MCF 10A (cell line): ENCODE data around the gene NGFR. TPM values are rescaled to one million over a fixed set of nuclear protein-coding genes. Genes with fewer than 3 reads are reported as not detected.

ENCODE experiments used
- BruUV-seq: library from RNA; stranded (reverse); fragments of 400-500 nt; replicated peaks from 2 replicates; lab custom pipeline; 2021; lab: Mats Ljungman, UMichigan
- CTCF ChIA-PET: fragments of 300-600 bp; sonication (Branson Sonifier 250); formaldehyde crosslinking; extraction: SDS; loops from one replicate; lab custom pipeline; 2021; ENCODE audit warnings: antibody characterized with exemption, inconsistent platforms; lab: Yijun Ruan, JAX
- POLR2A ChIA-PET: fragments of 300-600, 350-650 bp; sonication (Branson Sonifier 250); formaldehyde crosslinking; extraction: SDS; loops from one replicate; lab custom pipeline; 2020; ENCODE audit warnings: antibody characterized with exemption, inconsistent platforms; lab: Yijun Ruan, JAX
- DNase-seq: peaks from one replicate; pipeline ENCODE4 v3.0.0-alpha.2; 2018; ENCODE audit not compliant: unreplicated experiment
- H3K27ac Mint-ChIP-seq: one replicate; pipeline ENCODE4 v1.8.0; 2022; ENCODE audit warnings: mild to moderate bottlenecking, low read depth, mixed read lengths; ENCODE audit not compliant: unreplicated experiment
- H3K27me3 Mint-ChIP-seq: one replicate; pipeline ENCODE4 v1.8.0; 2022; ENCODE audit warnings: mixed read lengths; ENCODE audit not compliant: insufficient read depth, unreplicated experiment
- H3K36me3 Mint-ChIP-seq: one replicate; pipeline ENCODE4 v1.8.0; 2022; ENCODE audit warnings: mild to moderate bottlenecking, moderate library complexity, mixed read lengths; ENCODE audit not compliant: insufficient read depth, unreplicated experiment
- H3K4me1 Mint-ChIP-seq: one replicate; pipeline ENCODE4 v1.8.0; 2022; ENCODE audit warnings: mixed read lengths; ENCODE audit not compliant: insufficient read depth, unreplicated experiment
- H3K4me3 Mint-ChIP-seq: one replicate; pipeline ENCODE4 v1.8.0; 2022; ENCODE audit warnings: mild to moderate bottlenecking, moderate library complexity, mixed read lengths; ENCODE audit not compliant: unreplicated experiment
- H3K9me3 Mint-ChIP-seq: one replicate; pipeline ENCODE4 v1.8.0; 2022; ENCODE audit warnings: mixed read lengths; ENCODE audit not compliant: unreplicated experiment
- intact Hi-C: fragments of 100-400 bp; cut with micrococcal nuclease; formaldehyde crosslinking; loops from 2 replicates; pipeline ENCODE4 v1.14.1; 2022
- total RNA-seq: library from RNA; stranded (reverse); gene quantifications from 2 replicates; pipeline ENCODE4 v1.2.3, GENCODE V29; 2022
- TF ChIP-seq, protein P1 (sequence below): fragments of 200-600 bp; IDR thresholded peaks from one replicate; pipeline ENCODE4 v1.8.0; 2022; ENCODE audit warnings: antibody characterized with exemption, mild to moderate bottlenecking; ENCODE audit not compliant: unreplicated experiment

NGFR gene
- total RNA-seq, 1 experiment from 2014 or later = 0.26 TPM

DNA sequence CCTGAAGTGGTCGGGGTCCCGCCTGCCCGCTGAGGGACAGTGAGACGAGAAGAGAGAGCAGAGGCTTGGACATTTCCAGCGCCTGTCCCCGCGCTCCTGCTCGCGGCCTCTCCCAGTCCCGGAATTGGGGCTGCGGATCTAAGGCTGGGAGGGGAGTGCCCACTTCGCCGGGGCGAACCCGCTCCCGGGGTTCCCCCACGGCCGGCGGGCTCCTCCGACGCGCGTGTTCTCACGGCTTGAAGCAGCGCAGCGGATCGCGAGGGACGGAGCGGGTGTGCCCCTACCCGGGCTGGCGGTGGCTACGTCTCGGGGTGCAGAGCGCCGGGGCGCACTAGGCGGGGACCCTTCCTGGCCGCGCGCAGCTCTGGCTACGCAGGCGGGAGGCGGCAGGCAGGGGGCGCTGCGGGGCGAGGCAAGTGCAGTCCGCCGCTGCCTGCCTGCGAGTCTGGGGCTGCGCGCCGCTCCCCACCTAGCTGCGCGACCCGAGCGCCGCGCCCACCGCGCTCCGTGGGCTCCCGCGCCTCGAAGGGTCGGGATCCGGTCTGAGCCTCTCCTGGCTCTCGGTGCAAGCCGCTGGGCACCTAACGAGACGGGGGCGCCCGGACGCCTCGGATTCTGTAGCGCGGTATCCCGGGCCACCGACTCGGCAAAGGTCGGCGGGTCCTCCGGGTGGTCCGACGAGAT is 1.2 kb downstream of the NGFR start:
- no peak overlapping the region for H3K27ac Mint-ChIP-seq
- no TSS peak for BruUV-seq
- peak overlapping the region; percentile 58 for H3K4me3 Mint-ChIP-seq
- intact Hi-C loops = loop anchor here (1.0 to 2.0 kb wide), 3 partner anchors 52 to 62 kb away; no protein-coding TSS in a partner anchor
- no peaks in the 10 kb centered on the region for H3K9me3 Mint-ChIP-seq
- ChIA-PET CTCF (interaction anchor here (0.6 to 5.5 kb wide), 10 partner anchors 10 to 288 kb away, joined by 3 to 58 read pairs (median 5); partner anchors contain the start of gene PHB1), POLR2A (interaction anchor here (0.5 to 2.0 kb wide), 6 partner anchors 12 to 556 kb away, joined by 3 to 8 read pairs (median 4); no protein-coding TSS in a partner anchor)
- DNase-seq = peak; percentile 53
- peaks cover 66% of the 10 kb centered on the region for H3K27me3 Mint-ChIP-seq
- peaks cover 14% of the 10 kb centered on the region for H3K4me1 Mint-ChIP-seq
- TF ChIP-seq, protein P1, sequence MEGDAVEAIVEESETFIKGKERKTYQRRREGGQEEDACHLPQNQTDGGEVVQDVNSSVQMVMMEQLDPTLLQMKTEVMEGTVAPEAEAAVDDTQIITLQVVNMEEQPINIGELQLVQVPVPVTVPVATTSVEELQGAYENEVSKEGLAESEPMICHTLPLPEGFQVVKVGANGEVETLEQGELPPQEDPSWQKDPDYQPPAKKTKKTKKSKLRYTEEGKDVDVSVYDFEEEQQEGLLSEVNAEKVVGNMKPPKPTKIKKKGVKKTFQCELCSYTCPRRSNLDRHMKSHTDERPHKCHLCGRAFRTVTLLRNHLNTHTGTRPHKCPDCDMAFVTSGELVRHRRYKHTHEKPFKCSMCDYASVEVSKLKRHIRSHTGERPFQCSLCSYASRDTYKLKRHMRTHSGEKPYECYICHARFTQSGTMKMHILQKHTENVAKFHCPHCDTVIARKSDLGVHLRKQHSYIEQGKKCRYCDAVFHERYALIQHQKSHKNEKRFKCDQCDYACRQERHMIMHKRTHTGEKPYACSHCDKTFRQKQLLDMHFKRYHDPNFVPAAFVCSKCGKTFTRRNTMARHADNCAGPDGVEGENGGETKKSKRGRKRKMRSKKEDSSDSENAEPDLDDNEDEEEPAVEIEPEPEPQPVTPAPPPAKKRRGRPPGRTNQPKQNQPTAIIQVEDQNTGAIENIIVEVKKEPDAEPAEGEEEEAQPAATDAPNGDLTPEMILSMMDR = peak; percentile 86
- no peaks in the 10 kb centered on the region for H3K36me3 Mint-ChIP-seq

- no peak for DNase-seq
- intact Hi-C loops = loop anchor here (1.0 to 2.0 kb wide), 3 partner anchors 51 to 62 kb away; no protein-coding TSS in a partner anchor
- H3K36me3 Mint-ChIP-seq = no peaks in the 10 kb centered on the region
- H3K4me3 Mint-ChIP-seq = peak overlapping the region; percentile 58
- H3K27me3 Mint-ChIP-seq = peaks cover 61% of the 10 kb centered on the region
- no peak overlapping the region for H3K27ac Mint-ChIP-seq
- peaks cover 19% of the 10 kb centered on the region for H3K4me1 Mint-ChIP-seq
- ChIA-PET CTCF (interaction anchor here (0.6 to 5.5 kb wide), 9 partner anchors 9 to 612 kb away, joined by 3 to 58 read pairs (median 5); partner anchors contain the start of gene PHB1), POLR2A (interaction anchor here (0.5 to 2.0 kb wide), 6 partner anchors 11 to 556 kb away, joined by 3 to 8 read pairs (median 4); no protein-coding TSS in a partner anchor)
- BruUV-seq = no TSS peak
- H3K9me3 Mint-ChIP-seq = no peaks in the 10 kb centered on the region
- TF ChIP-seq, protein P1 = no peak
Measured at GRCh38 chr17:49496867-49497147, 1.7 kb downstream of the NGFR start.

DNA sequence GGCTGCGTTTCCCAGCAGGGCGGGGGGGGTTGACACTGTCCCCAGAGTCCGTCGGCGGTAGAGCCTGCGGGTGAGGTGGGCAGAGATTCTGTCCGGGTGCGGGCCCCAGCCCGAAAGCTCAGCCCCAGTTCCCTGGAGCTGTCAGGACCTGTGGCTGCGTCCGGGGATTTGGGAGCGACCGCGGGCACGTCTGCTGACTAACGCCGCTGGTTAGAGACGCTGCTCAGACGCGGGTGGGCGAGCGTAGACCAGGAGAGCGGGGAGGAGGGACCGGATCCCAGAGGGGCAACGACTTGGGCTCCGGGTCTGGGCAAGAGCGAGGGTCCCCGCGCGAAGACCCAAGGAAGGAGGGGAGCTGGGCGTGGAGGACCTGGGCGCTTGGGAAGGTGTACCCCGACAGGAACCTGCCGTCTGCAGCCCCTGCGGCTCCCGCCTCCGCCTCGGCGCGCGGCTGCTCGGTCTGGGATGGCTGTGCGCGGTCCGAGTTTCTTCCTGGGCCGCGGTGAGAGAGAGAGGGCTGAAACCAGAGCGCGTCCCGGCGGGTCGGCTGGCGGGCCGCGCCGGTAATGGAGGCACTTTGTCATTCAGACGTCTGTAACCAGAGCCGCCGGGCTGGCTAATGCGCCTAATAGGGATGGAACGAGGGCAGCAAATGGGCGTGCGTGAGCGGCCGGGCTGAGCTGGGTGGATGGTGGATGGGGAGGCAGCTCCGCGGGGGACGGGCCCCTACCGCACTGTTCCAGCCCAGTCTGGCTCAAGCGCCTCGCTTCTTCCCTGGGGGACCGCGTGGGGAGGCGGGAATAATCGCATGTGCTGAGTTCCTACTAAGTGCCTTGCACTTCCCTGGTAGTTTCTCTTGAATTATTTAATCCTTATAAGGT is 2.3 kb downstream of the NGFR start:
- ChIA-PET POLR2A (interaction anchor here (0.5 to 2.0 kb wide), 7 partner anchors 10 to 555 kb away, joined by 3 to 8 read pairs (median 3); no protein-coding TSS in a partner anchor), CTCF (interaction anchor here (0.6 to 5.5 kb wide), 13 partner anchors 8 to 719 kb away, joined by 3 to 58 read pairs (median 3); partner anchors contain the start of gene PHB1)
- TF ChIP-seq, protein P1 = no peak
- H3K36me3 Mint-ChIP-seq = no peaks in the 10 kb centered on the region
- no peaks in the 10 kb centered on the region for H3K9me3 Mint-ChIP-seq
- no peak overlapping the region for H3K27ac Mint-ChIP-seq
- H3K27me3 Mint-ChIP-seq = peaks cover 58% of the 10 kb centered on the region
- H3K4me3 Mint-ChIP-seq = peak overlapping the region; percentile 58
- DNase-seq = no peak
- H3K4me1 Mint-ChIP-seq = peaks cover 24% of the 10 kb centered on the region
- BruUV-seq = no TSS peak
- intact Hi-C loops = loop anchor here (2.0 kb wide), 2 partner anchors 59 to 63 kb away; no protein-coding TSS in a partner anchor
